HG03159 (cell line): Measurements from ENCODE around the gene MPZL1.

Experiments
- ATAC-seq: cut with Tn5 transposase; IDR thresholded peaks from one replicate; pipeline ENCODE4 v1.9.1; 2021; ENCODE audit warnings: mild to moderate bottlenecking, moderate library complexity; ENCODE audit not compliant: unreplicated experiment

MPZL1 gene

DNA sequence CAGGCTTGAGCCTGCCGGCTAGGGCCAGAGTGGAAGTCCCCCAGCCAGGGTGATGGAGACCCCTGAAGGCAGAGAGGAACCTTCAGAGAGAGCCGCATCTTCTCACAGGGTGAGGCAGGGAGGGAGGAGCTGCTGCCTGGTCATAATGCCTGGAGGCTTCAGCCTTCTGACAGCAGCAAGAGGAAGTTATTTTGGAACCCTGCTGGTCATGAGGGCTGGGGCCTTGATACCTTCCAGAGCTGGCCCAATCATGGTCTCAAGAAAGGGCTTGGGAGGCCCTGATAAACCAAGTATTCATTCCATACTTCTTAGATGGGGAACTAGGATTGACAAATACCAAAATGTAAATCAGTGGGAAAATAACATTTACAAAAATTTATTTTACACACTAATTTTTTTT, 26.6 kb upstream of the MPZL1 start:
- ATAC-seq: no peak

DNA sequence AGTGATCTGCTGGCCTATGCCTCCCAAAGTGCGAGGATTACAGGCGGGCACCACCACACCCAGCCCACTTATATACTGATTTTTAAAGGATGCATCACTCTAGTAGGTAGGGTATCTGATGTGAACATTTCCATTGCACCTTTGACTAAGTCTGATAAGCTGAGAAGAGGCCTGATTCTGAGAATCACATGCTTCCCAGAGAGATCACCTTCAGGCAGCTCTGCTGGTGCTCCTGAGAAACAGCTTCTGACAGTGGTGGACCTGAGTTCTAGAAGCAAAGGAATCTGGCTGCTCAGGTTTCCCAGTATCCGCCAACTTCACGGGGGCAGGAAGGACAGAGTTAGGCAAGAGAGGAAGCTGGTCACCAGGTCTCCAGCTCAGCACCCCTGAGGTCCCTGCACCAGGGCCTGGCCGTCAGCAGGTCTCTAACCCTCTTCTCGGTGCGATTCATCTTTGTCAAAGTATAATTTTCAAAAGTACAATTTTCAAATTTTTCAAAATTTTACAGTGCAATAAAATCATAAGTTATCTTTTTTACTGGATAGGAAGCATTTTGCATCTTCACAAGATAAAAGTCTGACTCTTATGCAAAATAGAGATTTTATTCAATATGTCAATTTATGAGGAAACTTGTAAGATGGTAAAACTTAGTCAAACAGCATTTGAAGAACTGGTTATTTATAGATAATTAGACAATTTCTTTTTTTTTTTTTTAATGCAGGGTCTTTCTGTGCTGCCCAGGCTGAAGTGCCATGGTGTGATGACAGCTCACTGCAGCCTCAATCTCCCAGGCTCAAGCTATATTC, 25.8 kb upstream of the MPZL1 start:
- no peak for ATAC-seq

DNA sequence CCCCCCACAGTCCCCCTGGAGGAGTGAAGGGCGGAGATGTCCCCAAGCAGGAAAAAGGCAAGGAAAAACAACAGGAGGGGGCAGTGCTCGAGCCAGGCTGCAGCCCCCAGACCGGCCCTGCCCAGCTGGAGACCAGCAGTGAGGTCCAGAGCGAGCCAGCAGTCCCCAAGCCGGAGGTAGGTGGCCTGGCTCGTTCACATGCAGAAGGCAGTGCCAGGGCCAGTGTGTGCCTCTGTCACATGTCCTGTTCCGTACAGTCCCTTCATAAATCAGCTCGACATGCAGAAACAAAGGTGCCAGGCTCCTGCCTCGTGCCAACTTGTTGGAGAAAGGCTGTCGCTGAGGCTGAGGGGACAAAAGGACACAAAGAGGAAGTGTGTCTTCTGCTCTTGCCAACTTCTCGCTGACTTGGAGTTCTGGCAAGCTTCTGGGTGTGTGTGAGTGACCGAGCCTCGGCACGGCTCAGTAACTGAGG, 24.1 kb upstream of the MPZL1 start:
- no peak for ATAC-seq

DNA sequence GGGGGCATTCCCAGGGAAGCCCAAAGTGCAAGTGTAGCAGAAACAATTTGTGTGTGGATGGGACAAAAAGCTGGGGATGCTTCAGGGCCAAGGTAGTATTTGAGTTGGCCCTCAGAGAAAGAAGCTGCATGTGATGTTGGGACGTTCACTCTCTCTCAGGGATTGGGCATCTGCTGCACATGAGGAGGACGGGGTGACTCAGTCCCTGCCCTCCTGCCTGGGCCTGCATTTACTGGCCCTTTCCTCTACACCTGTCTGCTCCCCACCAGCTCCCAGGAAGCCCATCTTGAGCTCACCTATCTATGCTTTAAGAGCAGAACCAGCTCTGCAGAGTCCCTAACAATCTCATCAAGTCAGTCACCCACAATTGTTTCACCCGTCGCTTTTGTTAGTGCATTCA, 23.5 kb upstream of the MPZL1 start:
- no peak for ATAC-seq

DNA sequence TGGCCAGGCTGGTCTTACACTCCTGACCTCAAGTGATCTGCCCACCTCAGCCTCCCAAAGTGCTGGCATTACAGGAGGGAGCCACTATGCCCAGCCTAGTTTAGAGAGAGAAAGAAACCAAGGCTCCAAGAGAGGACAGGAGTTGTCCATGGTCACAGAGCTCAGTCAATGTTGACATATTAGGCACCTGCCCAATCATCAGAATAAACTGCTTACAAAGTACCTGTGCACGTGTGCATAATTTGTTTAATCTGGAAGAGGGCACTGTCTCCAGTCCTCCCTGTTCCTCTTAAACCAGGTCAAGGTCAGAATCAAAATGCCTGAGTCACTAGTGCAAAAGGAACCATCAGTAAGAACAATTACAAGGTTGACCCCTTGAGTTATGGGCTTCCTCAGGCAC, 20.3 kb upstream of the MPZL1 start:
- no peak for ATAC-seq

DNA sequence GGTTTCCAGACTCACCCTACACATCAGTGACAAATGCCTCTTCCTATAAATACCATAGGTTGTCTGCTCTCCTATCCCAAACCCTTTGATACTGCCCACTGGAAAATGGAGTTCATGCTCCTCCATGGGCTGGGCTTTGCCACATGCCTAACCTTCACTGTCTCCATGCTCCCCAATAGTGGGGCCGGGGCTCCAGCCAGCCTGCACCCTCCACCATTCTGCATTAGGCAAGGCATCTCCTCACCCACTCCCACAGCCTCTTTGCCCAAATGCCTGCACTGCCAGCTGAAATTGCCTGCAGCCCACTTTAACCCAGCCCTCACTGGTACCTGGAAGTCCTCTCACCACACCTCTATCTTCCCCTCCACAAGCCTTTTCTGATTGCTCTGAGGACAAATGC, 18.2 kb upstream of the MPZL1 start:
- ATAC-seq: no peak

DNA sequence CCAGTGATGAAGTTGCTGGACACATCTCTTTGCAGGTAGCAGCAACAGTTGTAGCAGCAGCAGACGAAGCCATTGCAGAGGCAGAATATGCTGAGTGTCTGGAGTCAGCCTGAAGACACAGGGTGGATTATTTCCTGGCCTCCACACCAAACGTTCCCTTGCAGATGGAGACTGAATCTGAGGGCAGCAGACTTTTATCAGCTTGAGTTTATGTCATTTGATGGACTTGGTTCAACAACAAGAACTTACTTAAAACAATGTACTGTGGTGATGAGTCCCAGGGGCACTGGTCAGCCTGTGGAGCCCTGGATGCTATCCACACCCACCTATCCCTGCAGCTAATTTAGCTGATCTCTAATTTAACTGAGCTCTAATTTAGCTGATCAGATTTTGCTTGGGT, 17.1 kb upstream of the MPZL1 start:
- ATAC-seq: no peak

DNA sequence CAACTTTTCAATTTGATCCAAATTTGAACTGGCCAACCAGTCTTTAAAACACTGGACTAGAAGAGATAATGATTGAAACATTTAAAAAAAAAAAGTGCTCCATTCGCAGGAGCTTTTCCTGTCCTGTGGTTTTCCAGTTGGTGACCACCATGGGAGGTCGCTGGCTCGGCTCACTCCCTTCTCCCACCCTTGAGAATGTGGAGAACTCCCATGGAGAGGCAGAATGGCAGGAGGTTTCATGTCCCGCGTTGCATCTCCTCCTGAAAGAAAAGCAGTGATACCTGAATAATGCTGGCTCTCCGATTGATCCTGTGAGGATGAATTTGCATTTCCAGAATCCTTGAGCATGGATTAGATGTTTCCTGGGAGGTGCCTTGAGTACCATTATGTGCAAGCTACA, 16.5 kb upstream of the MPZL1 start:
- ATAC-seq: no peak

DNA sequence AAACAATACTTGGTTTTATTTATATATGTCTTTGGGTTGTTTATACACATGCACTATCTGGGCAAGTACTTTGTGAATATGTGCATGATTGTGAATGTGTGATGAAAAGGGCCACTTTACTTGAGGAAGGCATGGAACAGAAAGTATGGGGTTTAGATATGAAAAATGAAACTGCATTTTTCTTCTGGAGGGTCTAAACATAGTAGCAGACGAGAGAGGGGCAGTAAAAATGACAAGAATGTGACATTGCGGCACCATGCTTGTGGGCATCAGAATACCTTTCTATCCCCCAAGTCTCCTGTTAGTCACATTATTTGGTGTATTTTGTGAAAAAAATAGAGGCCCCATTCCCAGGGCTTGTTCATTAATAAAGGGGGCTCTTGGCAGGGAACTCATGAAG, 15.4 kb upstream of the MPZL1 start:
- ATAC-seq: no peak

DNA sequence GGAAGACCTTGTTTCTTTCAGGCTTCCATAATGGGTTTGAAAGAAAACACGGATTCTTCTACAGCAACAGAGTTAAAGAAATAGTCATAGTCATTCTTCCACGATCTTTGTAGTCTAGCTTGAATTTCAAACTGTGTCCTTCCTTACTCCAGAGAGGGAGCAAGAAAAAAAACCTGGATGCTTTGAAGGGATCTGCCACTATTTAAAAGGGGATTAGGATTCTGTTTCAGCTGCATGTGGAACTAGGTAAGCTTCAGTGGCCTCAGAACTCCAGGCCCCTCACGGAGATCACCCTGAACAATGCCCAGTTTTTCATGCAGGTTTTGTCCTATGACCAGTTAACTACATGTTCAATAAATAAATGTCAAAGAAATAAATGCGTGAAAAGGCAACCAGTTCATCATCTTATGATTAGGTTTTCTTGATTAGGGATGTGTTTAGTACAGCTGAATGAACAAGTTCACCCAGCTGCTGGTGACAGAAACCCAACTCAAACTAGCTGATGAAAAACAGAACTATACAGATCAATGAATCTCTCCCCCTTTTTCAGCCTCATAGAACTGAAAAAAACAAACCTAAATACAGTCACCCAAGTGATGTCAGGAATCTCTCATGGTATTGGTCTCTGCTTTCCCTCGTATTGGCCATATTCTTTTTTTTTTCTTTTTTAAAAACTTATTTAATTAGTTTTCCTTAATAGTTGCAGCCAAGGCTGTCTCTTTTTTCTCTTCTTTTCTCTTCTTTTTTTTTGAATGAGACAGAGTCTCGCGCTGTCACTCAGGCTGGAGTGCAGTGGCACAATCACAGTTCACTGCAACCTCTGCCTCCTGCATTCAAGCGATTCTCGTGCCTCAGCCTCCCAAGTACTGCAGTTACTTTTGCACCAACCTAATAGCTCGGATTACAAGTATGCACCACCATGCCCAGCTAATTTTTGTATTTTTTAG, 14.6 kb upstream of the MPZL1 start:
- ATAC-seq: no peak

DNA sequence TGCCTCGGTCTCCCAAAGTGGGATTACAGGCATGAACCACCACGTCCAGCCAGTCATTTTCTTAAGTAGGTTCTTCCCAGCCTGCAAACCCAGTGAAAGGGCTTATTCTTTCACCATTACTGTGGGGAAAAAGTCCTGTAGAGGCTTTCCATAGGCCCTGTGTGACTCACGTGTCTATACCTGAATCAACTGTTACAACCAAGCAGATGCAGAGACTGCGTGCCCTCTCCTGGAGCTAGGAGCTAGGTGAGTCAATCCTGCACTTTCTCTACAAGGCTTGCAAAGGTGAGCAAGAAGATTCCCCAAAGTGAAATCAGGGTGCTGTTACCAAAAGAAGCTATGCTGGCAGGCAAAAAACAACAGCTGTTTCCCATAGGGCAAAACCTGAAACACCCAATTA, 13.8 kb upstream of the MPZL1 start:
- ATAC-seq: no peak

DNA sequence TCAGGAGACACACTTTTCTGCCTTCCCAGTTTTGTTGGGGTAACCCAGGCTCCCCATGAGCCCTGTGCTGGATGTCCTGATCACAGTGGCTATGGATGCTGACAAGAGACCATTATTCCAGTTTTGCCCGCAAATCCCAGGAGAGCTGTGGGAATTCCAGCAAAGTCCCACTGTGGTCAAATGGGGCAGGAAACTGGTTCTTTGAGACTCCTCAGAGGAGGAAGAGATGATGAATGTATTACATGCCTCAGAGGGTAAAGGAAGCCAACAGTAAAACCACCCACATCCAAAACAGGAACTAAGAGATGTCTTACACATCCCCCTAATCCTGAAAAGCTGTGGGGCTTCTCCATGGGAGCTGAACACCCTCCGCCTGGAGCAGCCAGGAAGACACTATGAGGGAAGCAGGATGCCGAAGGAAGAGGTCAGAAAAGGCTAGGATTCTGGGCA, 12.8 kb upstream of the MPZL1 start:
- ATAC-seq: no peak

DNA sequence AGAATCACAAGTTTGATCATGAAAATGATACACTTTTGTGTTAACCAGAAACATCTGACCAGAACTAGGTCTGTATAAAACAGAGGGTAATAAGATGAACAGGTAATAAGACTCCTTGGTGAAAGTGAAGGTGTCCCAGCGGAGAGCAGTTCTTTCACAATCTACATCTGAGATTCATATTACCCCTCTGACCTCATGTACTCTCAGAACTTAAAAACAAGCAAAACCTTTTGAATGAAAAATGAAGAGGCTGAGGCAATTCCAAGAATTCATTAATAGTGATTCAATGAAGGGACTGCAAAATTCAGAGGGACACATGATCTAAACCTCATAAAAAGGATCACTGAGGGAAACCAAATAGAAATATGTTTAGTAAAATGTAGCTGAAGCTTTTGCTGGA, 10.9 kb upstream of the MPZL1 start:
- ATAC-seq: no peak

DNA sequence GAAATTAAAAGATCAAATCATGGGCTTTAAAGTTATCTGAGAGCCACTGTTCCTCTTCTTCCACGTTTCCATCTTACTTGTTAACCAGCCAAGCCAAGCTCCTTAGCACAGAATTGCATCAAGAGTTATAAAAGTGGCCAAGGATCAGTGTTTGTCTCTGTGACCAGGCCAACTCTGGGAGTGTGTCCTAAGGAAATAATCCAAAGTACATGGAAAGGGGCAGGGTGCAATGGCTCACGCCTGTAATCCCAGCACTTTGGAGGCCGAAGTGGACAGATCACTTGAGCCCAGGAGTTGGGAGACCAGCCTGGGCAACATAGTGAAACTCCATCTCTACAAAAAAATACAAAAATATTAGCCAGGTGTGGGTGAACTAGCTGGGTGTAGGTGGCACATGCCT, 10.0 kb upstream of the MPZL1 start:
- no peak for ATAC-seq

DNA sequence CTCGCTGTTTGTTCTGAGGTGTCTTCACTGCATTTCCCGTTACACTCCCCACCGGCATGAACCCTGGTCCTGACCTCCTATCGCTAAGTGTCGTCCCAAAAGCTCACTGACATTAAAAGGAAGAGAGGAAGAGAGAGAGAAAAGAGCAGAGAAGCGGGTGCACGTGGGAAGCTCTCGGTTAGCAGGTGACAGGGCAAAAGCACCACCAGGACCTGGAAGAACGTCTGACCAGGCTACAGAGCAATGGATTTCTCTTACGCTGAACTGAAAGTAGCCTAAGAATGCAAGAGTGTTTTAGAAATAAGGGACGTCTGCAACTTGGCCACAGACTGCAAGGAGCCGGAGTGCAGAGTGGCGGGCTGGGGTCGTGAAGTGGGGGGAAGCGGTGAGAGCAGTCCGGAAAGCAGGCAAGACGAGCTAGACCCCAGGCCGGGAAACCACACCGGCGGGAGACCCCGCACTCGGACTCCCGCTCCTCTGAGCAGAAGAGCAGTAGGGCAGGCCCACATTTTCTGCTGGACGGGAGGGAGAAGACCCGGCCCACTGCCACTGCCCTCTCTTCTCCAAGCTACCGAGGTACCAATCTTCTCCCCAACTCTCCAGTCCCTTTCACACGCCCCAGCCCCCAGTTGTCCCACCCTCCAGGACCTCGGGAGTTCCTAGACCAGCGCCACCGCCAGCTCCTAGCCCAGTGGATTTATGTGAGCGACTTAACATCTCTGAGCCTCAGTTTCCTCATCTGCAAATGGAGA, 8.3 kb upstream of the MPZL1 start:
- no peak for ATAC-seq

DNA sequence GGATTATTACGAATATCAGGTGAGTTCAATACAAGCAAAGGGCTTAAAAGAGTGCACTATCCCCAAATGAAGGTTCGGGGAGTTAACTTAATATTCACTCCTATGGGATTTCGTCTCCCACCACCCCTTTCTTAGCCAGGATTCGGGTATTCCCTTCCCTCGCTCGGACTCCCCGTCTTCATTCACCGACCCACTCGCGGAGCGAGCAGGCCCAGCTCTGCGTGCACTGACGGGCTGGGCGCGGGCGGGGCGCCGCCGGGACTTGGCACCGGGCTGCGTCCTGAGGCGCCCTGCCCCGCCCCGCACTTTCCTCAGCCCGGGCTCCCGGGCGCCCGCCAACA, 7.7 kb upstream of the MPZL1 start:
- ATAC-seq: no peak

DNA sequence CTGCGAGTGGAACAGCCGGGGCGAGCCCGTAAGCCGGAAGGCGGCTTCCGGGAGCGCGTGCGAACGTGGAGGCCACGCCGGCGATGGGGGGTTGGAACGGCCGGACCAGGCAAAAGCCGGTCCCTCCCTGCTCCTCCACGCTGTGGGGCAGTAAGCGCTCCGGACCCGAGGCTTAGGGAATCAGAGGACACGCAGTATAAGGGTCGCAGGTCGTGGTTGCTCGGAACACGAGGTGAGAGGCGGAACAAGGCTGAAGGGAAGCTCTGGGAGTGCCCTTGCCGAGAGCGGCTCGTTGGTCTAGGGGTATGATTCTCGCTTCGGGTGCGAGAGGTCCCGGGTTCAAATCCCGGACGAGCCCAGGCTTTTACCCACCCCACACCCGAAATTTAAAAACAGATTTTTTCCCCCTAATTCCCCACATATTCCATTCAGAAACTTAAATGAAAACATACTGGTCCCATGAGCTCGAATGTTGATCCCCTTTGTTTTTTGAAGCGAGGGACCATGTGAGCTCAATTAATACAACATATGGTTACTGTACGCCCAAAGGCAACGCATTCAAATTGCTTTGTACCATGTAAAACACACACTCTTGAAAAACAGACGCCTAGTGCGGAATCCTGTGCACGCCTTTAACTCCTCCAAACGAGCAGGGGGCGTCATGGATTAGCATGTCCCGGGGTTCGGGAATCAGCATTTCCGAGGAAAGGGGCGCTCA, 7.2 kb upstream of the MPZL1 start:
- ATAC-seq: peak; percentile 43

DNA sequence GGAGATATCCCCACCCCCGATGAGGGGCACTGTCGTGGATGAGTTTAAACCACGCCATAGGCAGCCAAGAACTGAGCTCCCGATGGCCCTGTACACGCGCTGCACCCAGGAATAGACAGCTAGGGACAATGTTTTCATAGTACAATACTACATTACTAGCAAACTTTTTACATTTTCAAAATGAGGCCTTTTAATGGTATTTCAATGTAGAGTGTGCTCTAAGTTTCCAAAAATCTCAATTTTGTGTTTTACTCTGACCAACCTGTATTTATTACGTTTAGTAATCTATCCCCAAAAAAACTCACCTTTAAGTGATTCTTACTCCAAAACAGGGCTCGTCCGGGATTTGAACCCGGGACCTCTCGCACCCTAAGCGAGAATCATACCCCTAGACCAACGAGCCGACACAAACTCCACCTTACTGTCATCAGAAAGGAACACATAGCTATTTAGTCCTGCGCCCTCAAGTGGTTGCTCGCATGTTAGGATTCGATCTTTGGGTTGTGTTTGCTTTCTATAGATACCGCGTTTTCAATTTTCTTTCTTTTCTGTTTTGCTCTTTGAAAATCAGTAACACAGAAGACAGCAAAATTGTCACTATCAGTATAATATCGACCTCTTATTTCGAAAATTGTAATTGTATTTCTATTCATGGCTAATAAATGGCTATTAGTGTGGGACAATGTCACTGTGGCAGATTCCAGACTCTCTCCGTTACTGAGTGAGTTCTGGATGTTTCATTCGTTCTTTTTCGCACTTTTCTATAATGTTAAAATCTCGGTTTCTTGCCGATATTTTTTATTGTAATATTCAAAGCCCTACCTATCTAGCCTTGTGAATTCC, 6.4 kb upstream of the MPZL1 start:
- ATAC-seq: peak; percentile 42

DNA sequence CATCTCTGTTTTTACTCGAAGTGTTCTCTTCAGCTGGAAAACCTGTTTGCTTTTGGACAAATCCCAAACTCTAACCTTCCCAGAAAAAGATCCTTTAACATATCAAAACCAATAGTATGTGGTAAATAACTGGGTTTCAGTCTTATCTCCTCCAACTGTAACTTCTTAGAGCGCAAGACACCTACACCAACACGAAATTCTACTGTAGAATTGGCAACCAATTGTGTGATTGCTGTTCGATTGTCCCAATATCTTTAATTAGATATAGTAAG, 5.8 kb upstream of the MPZL1 start:
- ATAC-seq: no peak

DNA sequence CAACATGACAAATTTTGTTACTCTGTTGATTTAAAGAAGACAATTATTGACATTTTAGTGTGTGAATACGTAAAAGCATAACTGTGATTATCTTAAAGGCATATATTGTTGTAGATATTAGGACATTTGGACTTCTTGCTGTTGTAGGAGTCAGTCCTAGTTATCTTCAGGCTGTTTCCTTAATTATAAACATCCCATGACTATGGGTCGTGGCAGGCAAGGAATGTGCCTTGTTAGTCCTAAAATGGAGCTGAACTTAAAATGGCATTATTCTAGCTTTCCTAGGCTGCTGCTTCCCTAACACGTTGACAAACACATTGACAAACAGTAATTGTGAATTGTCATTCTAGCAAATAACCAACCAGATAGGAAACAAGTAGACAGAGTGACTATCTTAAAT, 4.4 kb upstream of the MPZL1 start:
- ATAC-seq: no peak
